HepG2 (cell line): Measurements from ENCODE around the gene PSMC3IP. TPM values are rescaled to one million over a fixed set of nuclear protein-coding genes. Genes with fewer than 3 reads are reported as not detected.

Source experiments
- AFF4 ChIP-seq: sonication (generic); formaldehyde crosslinking; IDR thresholded peaks from 2 replicates; pipeline ENCODE4 v1.4.0; 2020; ENCODE audit warnings: missing genetic modification reagents
- AGO1 ChIP-seq: fragments of 200-400 bp; formaldehyde crosslinking; IDR thresholded peaks from 2 replicates; pipeline ENCODE4 v1.6.1; 2017; ENCODE audit warnings: mild to moderate bottlenecking, low read depth, low read length, moderate library complexity; ENCODE audit not compliant: poor library complexity, severe bottlenecking
- BCL6 ChIP-seq: IDR thresholded peaks from 2 replicates; pipeline ENCODE4 v1.6.1; 2016; ENCODE audit warnings: missing genetic modification reagents, missing compliant biosample characterization
- EED ChIP-seq: sonication (generic); formaldehyde crosslinking; IDR thresholded peaks from 2 replicates; pipeline ENCODE4 v1.5.0; 2020; ENCODE audit warnings: mild to moderate bottlenecking, missing genetic modification reagents
- ELF3 ChIP-seq: IDR thresholded peaks from 2 replicates; pipeline ENCODE4 v1.6.1; 2016; ENCODE audit warnings: missing genetic modification reagents, missing compliant biosample characterization
- NR1H2 ChIP-seq: sonication (generic); formaldehyde crosslinking; IDR thresholded peaks from 2 replicates; pipeline ENCODE4 v1.8.1; 2022; ENCODE audit warnings: low read depth, missing genetic modification reagents, borderline replicate concordance
- SP140L ChIP-seq: sonication (generic); formaldehyde crosslinking; IDR thresholded peaks from 2 replicates; pipeline ENCODE4 v1.4.0; 2020; ENCODE audit warnings: missing genetic modification reagents, borderline replicate concordance
- THAP11 ChIP-seq: IDR thresholded peaks from 2 replicates; pipeline ENCODE4 v1.6.1; 2016; ENCODE audit warnings: missing biosample characterization, missing genetic modification reagents
- TIGD3 ChIP-seq: sonication (generic); formaldehyde crosslinking; IDR thresholded peaks from 2 replicates; pipeline ENCODE4 v1.5.1; 2020; ENCODE audit warnings: mild to moderate bottlenecking, missing genetic modification reagents, borderline replicate concordance
- ZNF232 ChIP-seq: sonication (generic); formaldehyde crosslinking; IDR thresholded peaks from 2 replicates; pipeline ENCODE4 v1.4.0; 2020; ENCODE audit warnings: missing genetic modification reagents, borderline replicate concordance
- ZNF234 ChIP-seq: sonication (generic); formaldehyde crosslinking; conservative IDR thresholded peaks from 2 replicates; pipeline ENCODE4 v1.5.1; 2020; ENCODE audit warnings: mild to moderate bottlenecking, missing genetic modification reagents
- ZNF546 ChIP-seq: sonication (generic); formaldehyde crosslinking; conservative IDR thresholded peaks from 2 replicates; pipeline ENCODE4 v1.8.1; 2023; ENCODE audit warnings: mild to moderate bottlenecking, missing genetic modification reagents
- ZNF639 ChIP-seq: conservative IDR thresholded peaks from 2 replicates; pipeline ENCODE4 v1.6.1; 2018; ENCODE audit warnings: missing genetic modification reagents
- ZNF670 ChIP-seq: sonication (generic); formaldehyde crosslinking; IDR thresholded peaks from 2 replicates; pipeline ENCODE4 v1.8.0; 2022; ENCODE audit warnings: mild to moderate bottlenecking, missing genetic modification reagents, borderline replicate concordance
- ZSCAN31 ChIP-seq: sonication (generic); formaldehyde crosslinking; IDR thresholded peaks from 2 replicates; pipeline ENCODE4 v1.5.0; 2020; ENCODE audit warnings: low read depth, mild to moderate bottlenecking, missing genetic modification reagents
- polyA plus RNA-seq, 8 experiments: library from polyadenylated mRNA; depleted of rRNA in 3 of 8; stranded (reverse) in 7 of 8; unstranded in 1 of 8; fragments of >200 nt; fragmentation: Illumina TruSeq in 4 of 8; extraction: Trizol in 4 of 8; gene quantifications; 2 replicates each; pipeline versions ENCODE4 v1.2.1 to v1.2.3, GENCODE V29; 2011 to 2016; ENCODE audit warnings: low read depth in 4 of 8, missing spikeins in 1 of 8, mixed read lengths in 1 of 8; ENCODE audit not compliant: insufficient read depth in 1 of 8
- total RNA-seq, 5 experiments: library from RNA; depleted of rRNA; stranded (reverse); fragments of >200 nt; fragmentation: Illumina TruSeq; extraction: Trizol; gene quantifications; 2 replicates each; pipeline ENCODE4 v1.2.3, GENCODE V29; 2016; ENCODE audit warnings: low read depth in 1 of 5
- TF ChIP-seq, protein P1 (sequence below): sonication (generic); formaldehyde crosslinking; IDR thresholded peaks from 2 replicates; pipeline ENCODE4 v1.4.0; 2020; ENCODE audit warnings: mild to moderate bottlenecking, missing genetic modification reagents
- TF ChIP-seq, protein P2 (sequence below): sonication (generic); formaldehyde crosslinking; conservative IDR thresholded peaks from 2 replicates; pipeline ENCODE4 v1.8.1; 2023; ENCODE audit warnings: missing genetic modification reagents
- TF ChIP-seq, protein P3 (sequence below): sonication (generic); formaldehyde crosslinking; IDR thresholded peaks from 2 replicates; pipeline ENCODE4 v1.5.1; 2020; ENCODE audit warnings: missing genetic modification reagents, mild to moderate bottlenecking, borderline replicate concordance

Gene PSMC3IP
- total and polyA plus RNA-seq, 2 of the 13 experiments (the other 11 are each of a cell fraction or from before 2014, with no cell fraction given), result 6.5 to 22.4 TPM

GRCh38 chr17:42608305-42609181, 31.0 kb upstream of the PSMC3IP start (continued):
- TF ChIP-seq AFF4 (CRISPR knock-in tag) (no peak), AGO1 (no peak), ZNF639 (CRISPR knock-in tag) (0 out of 2 replicates have a peak, but pooled peaks have one; percentile 42), NR1H2 (CRISPR knock-in tag) (no peak), ZNF234 (no peak), ZNF232 (CRISPR knock-in tag) (peak; percentile 2; the same call in 1 of the 2 replicates), ZNF670 (CRISPR knock-in tag) (0 out of 2 replicates have a peak, but pooled peaks have one; percentile 42), SP140L (CRISPR knock-in tag) (no peak), ZSCAN31 (CRISPR knock-in tag) (peak; percentile 52; the same call in 1 of the 2 replicates), ZNF546 (CRISPR knock-in tag) (no peak), THAP11 (CRISPR knock-in tag) (no peak), TIGD3 (CRISPR knock-in tag) (no peak), EED (peak; percentile 70; the same call in 1 of the 2 replicates), ELF3 (CRISPR knock-in tag) (no peak), BCL6 (CRISPR knock-in tag) (no peak)
- TF ChIP-seq, protein P1, sequence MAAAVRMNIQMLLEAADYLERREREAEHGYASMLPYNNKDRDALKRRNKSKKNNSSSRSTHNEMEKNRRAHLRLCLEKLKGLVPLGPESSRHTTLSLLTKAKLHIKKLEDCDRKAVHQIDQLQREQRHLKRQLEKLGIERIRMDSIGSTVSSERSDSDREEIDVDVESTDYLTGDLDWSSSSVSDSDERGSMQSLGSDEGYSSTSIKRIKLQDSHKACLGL (CRISPR knock-in tag), result no peak
- TF ChIP-seq, protein P2, sequence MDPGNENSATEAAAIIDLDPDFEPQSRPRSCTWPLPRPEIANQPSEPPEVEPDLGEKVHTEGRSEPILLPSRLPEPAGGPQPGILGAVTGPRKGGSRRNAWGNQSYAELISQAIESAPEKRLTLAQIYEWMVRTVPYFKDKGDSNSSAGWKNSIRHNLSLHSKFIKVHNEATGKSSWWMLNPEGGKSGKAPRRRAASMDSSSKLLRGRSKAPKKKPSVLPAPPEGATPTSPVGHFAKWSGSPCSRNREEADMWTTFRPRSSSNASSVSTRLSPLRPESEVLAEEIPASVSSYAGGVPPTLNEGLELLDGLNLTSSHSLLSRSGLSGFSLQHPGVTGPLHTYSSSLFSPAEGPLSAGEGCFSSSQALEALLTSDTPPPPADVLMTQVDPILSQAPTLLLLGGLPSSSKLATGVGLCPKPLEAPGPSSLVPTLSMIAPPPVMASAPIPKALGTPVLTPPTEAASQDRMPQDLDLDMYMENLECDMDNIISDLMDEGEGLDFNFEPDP (CRISPR knock-in tag), result no peak
- TF ChIP-seq, protein P3, sequence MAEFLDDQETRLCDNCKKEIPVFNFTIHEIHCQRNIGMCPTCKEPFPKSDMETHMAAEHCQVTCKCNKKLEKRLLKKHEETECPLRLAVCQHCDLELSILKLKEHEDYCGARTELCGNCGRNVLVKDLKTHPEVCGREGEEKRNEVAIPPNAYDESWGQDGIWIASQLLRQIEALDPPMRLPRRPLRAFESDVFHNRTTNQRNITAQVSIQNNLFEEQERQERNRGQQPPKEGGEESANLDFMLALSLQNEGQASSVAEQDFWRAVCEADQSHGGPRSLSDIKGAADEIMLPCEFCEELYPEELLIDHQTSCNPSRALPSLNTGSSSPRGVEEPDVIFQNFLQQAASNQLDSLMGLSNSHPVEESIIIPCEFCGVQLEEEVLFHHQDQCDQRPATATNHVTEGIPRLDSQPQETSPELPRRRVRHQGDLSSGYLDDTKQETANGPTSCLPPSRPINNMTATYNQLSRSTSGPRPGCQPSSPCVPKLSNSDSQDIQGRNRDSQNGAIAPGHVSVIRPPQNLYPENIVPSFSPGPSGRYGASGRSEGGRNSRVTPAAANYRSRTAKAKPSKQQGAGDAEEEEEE (CRISPR knock-in tag), result no peak
